Rectal smooth muscle tissue (tissue), 1 donor: ENCODE measurements around the gene PRPSAP1.

Experiments used
- H3K27ac ChIP-seq: one replicate; pipeline ENCODE4 v1.7.0; 2013; ENCODE audit warnings: low read depth, low read length, inconsistent platforms
- H3K27me3 ChIP-seq: one replicate; pipeline ENCODE4 v1.7.0; 2013; ENCODE audit warnings: low read length; ENCODE audit not compliant: control insufficient read depth, insufficient read depth
- H3K36me3 ChIP-seq: one replicate; pipeline ENCODE4 v1.7.0; 2013; ENCODE audit warnings: low read length; ENCODE audit not compliant: control insufficient read depth, insufficient read depth
- H3K4me1 ChIP-seq: one replicate; pipeline ENCODE4 v1.7.0; 2013; ENCODE audit warnings: low read length; ENCODE audit not compliant: control insufficient read depth, insufficient read depth
- H3K4me3 ChIP-seq: one replicate; pipeline ENCODE4 v1.7.0; 2013; ENCODE audit warnings: low read length
- H3K9ac ChIP-seq: one replicate; pipeline ENCODE4 v1.7.0; 2013; ENCODE audit warnings: low read length

Gene PRPSAP1

GRCh38 chr17:76281573-76282371 is 71.9 kb downstream of the PRPSAP1 start:
- no peak overlapping the region for H3K4me3 ChIP-seq
- no peaks in the 10 kb centered on the region for H3K36me3 ChIP-seq
- H3K9ac ChIP-seq = no peak overlapping the region
- no peak overlapping the region for H3K27ac ChIP-seq
- H3K27me3 ChIP-seq = no peaks in the 10 kb centered on the region
- H3K4me1 ChIP-seq = no peaks in the 10 kb centered on the region

GRCh38 chr17:76280650-76281049 is 73.1 kb downstream of the PRPSAP1 start:
- no peaks in the 10 kb centered on the region for H3K27me3 ChIP-seq
- no peaks in the 10 kb centered on the region for H3K36me3 ChIP-seq
- no peaks in the 10 kb centered on the region for H3K4me1 ChIP-seq
- H3K4me3 ChIP-seq = no peak overlapping the region
- no peak overlapping the region for H3K9ac ChIP-seq
- no peak overlapping the region for H3K27ac ChIP-seq

GRCh38 chr17:76279742-76280287 is 73.9 kb downstream of the PRPSAP1 start:
- no peaks in the 10 kb centered on the region for H3K36me3 ChIP-seq
- H3K4me3 ChIP-seq = no peak overlapping the region
- H3K27me3 ChIP-seq = no peaks in the 10 kb centered on the region
- no peak overlapping the region for H3K9ac ChIP-seq
- H3K4me1 ChIP-seq = no peaks in the 10 kb centered on the region
- no peak overlapping the region for H3K27ac ChIP-seq

- no peaks in the 10 kb centered on the region for H3K4me1 ChIP-seq
- no peak overlapping the region for H3K27ac ChIP-seq
- no peaks in the 10 kb centered on the region for H3K36me3 ChIP-seq
- no peak overlapping the region for H3K4me3 ChIP-seq
- no peaks in the 10 kb centered on the region for H3K27me3 ChIP-seq
- no peak overlapping the region for H3K9ac ChIP-seq
Measured at GRCh38 chr17:76278952-76279741, 74.6 kb downstream of the PRPSAP1 start.

- H3K27ac ChIP-seq = no peak overlapping the region
- no peaks in the 10 kb centered on the region for H3K4me1 ChIP-seq
- H3K27me3 ChIP-seq = no peaks in the 10 kb centered on the region
- H3K4me3 ChIP-seq = no peak overlapping the region
- H3K36me3 ChIP-seq = no peaks in the 10 kb centered on the region
- no peak overlapping the region for H3K9ac ChIP-seq
Measured at GRCh38 chr17:76278268-76278908, 75.3 kb downstream of the PRPSAP1 start.

GRCh38 chr17:76277300-76278267 is 76.1 kb downstream of the PRPSAP1 start:
- no peak overlapping the region for H3K27ac ChIP-seq
- H3K27me3 ChIP-seq = no peaks in the 10 kb centered on the region
- no peaks in the 10 kb centered on the region for H3K4me1 ChIP-seq
- H3K36me3 ChIP-seq = no peaks in the 10 kb centered on the region
- H3K9ac ChIP-seq = no peak overlapping the region
- no peak overlapping the region for H3K4me3 ChIP-seq

GRCh38 chr17:76276461-76277299 is 77.0 kb downstream of the PRPSAP1 start:
- no peak overlapping the region for H3K27ac ChIP-seq
- H3K36me3 ChIP-seq = no peaks in the 10 kb centered on the region
- peaks cover 2% of the 10 kb centered on the region for H3K4me1 ChIP-seq
- H3K9ac ChIP-seq = no peak overlapping the region
- H3K4me3 ChIP-seq = no peak overlapping the region
- no peaks in the 10 kb centered on the region for H3K27me3 ChIP-seq

- Histone ChIP-seq H3K4me3 (no peak overlapping the region), H3K27me3 (no peaks in the 10 kb centered on the region), H3K27ac (no peak overlapping the region), H3K36me3 (no peaks in the 10 kb centered on the region), H3K4me1 (peaks cover 5% of the 10 kb centered on the region), H3K9ac (no peak overlapping the region)
Measured at GRCh38 chr17:76276069-76276431, 77.7 kb downstream of the PRPSAP1 start.

- Histone ChIP-seq H3K9ac (no peak overlapping the region), H3K27ac (no peak overlapping the region), H3K36me3 (peaks cover 4% of the 10 kb centered on the region), H3K27me3 (no peaks in the 10 kb centered on the region), H3K4me3 (no peak overlapping the region), H3K4me1 (peaks cover 5% of the 10 kb centered on the region)
Measured at GRCh38 chr17:76275382-76276068, 78.2 kb downstream of the PRPSAP1 start.

- Histone ChIP-seq H3K9ac (no peak overlapping the region), H3K4me1 (peaks cover 5% of the 10 kb centered on the region), H3K27ac (no peak overlapping the region), H3K4me3 (no peak overlapping the region), H3K27me3 (no peaks in the 10 kb centered on the region), H3K36me3 (peaks cover 4% of the 10 kb centered on the region)
Measured at GRCh38 chr17:76274112-76274956, 79.4 kb downstream of the PRPSAP1 start.
